Omental fat pad (tissue), 4 donors: ENCODE results near the gene JOSD2. TPM values are rescaled to one million over a fixed set of nuclear protein-coding genes. Genes with fewer than 3 reads are reported as not detected.

Experiments used
- ATAC-seq: fragments of 150-250 bp; one replicate; pipeline ENCODE4 v1.9.1; 2016; ENCODE audit warnings: mild to moderate bottlenecking, moderate library complexity; ENCODE audit not compliant: low FRiP score
- DNase-seq: peaks from one replicate; pipeline ENCODE4 v3.0.0-alpha.2; 2019; ENCODE audit warnings: low spot score
- total RNA-seq, 4 donors: library from RNA; depleted of rRNA; stranded (reverse); fragments of >200 nt; gene quantifications; one replicate each; pipeline ENCODE4 v1.1.0, GENCODE V29; 2016
- TF ChIP-seq, protein P1 (sequence below), 3 donors: fragments of 450-650 bp; IDR thresholded peaks; one replicate each; pipeline ENCODE4 v1.5.1; 2016 to 2017; ENCODE audit warnings: antibody characterized with exemption in 3 of 3, mild to moderate bottlenecking in 3 of 3, moderate library complexity in 2 of 3

The JOSD2 gene
- total RNA-seq, 4 donors from 2014 or later, result 20.4 to 32.0 (median 23.0) TPM

DNA sequence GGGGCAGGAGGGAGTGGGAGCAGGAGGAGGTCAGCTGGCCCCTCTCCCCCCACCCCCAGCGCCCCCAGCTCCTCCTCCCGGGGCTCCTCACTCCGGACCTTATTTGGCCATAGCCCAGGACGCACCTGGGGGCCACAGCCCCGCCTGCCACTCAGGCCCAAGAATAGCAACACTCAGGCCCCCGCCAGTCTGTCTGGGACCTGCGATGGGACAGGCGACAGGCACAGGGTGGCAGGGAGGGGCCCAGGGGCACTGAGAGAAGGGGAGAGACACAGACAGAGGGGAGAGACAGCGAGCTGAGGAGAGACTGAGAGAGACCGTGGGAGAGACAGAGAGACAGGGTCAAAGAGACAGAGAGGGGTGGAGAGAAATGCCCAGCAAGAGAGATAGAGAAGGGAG is 10.2 kb downstream of the JOSD2 start:
- TF ChIP-seq, protein P1, sequence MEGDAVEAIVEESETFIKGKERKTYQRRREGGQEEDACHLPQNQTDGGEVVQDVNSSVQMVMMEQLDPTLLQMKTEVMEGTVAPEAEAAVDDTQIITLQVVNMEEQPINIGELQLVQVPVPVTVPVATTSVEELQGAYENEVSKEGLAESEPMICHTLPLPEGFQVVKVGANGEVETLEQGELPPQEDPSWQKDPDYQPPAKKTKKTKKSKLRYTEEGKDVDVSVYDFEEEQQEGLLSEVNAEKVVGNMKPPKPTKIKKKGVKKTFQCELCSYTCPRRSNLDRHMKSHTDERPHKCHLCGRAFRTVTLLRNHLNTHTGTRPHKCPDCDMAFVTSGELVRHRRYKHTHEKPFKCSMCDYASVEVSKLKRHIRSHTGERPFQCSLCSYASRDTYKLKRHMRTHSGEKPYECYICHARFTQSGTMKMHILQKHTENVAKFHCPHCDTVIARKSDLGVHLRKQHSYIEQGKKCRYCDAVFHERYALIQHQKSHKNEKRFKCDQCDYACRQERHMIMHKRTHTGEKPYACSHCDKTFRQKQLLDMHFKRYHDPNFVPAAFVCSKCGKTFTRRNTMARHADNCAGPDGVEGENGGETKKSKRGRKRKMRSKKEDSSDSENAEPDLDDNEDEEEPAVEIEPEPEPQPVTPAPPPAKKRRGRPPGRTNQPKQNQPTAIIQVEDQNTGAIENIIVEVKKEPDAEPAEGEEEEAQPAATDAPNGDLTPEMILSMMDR (IDR thresholded peaks at IDR 0.05), result no peak
- DNase-seq (no peak), ATAC-seq (no peak)

- ATAC-seq (no peak), DNase-seq (no peak)
- TF ChIP-seq, protein P1 (IDR thresholded peaks at IDR 0.05), result no peak
Measured at GRCh38 chr19:50500060-50500752, 10.8 kb downstream of the JOSD2 start.

DNA sequence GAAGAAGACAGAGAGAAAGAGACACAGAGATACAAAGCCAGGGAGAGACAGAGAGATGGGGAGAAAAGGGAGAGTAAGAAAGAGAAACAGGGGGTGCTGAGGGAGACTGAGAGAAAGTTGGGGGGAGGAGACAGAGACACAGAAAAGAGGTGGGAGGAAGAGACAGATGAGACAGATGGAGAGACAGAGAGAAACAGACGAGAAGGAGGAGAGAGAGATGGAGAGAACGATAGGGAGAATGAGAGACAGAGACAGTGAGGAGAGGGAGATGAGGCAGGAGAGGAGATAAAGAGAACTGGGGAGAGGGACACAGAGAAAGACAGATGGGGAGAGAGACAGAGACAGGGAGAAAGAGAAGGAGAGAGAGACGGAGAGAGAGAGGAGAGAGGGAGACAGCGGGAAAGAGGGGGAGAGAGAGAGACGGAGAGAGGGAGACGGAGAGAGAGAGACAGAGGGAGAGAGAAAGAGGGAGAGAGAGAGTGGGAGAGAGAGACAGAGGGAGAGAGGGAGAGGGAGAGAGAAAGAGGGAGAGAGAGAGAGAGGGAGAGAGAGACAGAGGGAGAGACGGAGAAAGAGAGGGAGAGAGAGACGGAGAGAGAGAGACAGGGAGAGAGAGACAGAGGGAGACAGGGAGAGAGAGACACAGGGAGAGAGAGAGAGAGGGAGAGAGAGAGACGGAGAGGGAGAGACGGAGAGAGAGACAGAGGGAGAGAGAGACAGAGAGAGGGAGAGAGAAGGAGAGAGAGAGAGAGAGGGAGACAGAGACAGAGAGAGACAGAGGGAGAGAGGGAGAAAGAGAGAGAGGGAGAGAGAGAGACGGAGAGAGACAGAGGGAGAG is 12.6 kb downstream of the JOSD2 start:
- TF ChIP-seq, protein P1 (IDR thresholded peaks at IDR 0.05), result no peak
- DNase-seq, result no peak
- no peak for ATAC-seq

GRCh38 chr19:50497022-50497405 is 14.0 kb downstream of the JOSD2 start:
- DNase-seq (no peak), ATAC-seq (no peak)
- TF ChIP-seq, protein P1 (IDR thresholded peaks at IDR 0.05), result no peak

GRCh38 chr19:50496189-50497021 is 14.6 kb downstream of the JOSD2 start:
- ATAC-seq (no peak), DNase-seq (no peak)

GRCh38 chr19:50495020-50495531 is 15.9 kb downstream of the JOSD2 start:
- no peak for DNase-seq
- TF ChIP-seq, protein P1 (IDR thresholded peaks at IDR 0.05), result no peak
- no peak for ATAC-seq

More at GRCh38 chr19:50496189-50497021, 14.6 kb downstream of the JOSD2 start:
- TF ChIP-seq, protein P1 (IDR thresholded peaks at IDR 0.05), result no peak
